Neuronal stem cell (in vitro differentiated cells): ENCODE results near the gene UQCC5.

Experiments
- DNase-seq: peaks from one replicate; pipeline ENCODE4 v3.0.0-alpha.2; 2013; ENCODE audit warnings: low spot score
- H2AFZ ChIP-seq: one replicate; pipeline ENCODE4 v1.6.1; 2013; ENCODE audit warnings: mild to moderate bottlenecking, low read length, inconsistent platforms
- H2AK5ac ChIP-seq: 2 replicates; pipeline ENCODE4 v1.6.1; 2013; ENCODE audit warnings: low read depth, mild to moderate bottlenecking, inconsistent platforms, low read length, moderate library complexity, mixed read lengths
- H2BK120ac ChIP-seq: 2 replicates; pipeline ENCODE4 v1.6.1; 2013; ENCODE audit warnings: low read depth, mild to moderate bottlenecking, inconsistent platforms, low read length, moderate library complexity, mixed read lengths
- H2BK12ac ChIP-seq: one replicate; pipeline ENCODE4 v1.6.1; 2013; ENCODE audit warnings: low read length, inconsistent platforms
- H2BK15ac ChIP-seq: 2 replicates; pipeline ENCODE4 v1.6.1; 2013; ENCODE audit warnings: mild to moderate bottlenecking, low read length, inconsistent platforms, mixed read lengths
- H2BK5ac ChIP-seq: one replicate; pipeline ENCODE4 v1.6.1; 2013; ENCODE audit warnings: inconsistent platforms, mild to moderate bottlenecking, low read length, moderate library complexity
- H3K14ac ChIP-seq: one replicate; pipeline ENCODE4 v1.6.1; 2013; ENCODE audit warnings: low read length, inconsistent platforms
- H3K18ac ChIP-seq: 2 replicates; pipeline ENCODE4 v1.6.1; 2013; ENCODE audit warnings: low read length, inconsistent platforms
- H3K23ac ChIP-seq: 2 replicates; pipeline ENCODE4 v1.6.1; 2013; ENCODE audit warnings: low read depth, mild to moderate bottlenecking, mixed read lengths, low read length, inconsistent platforms; ENCODE audit not compliant: poor library complexity
- H3K27ac ChIP-seq: replicated peaks from 3 replicates; pipeline ENCODE4 v1.5.1; 2013; ENCODE audit warnings: low read length, inconsistent platforms
- H3K27me3 ChIP-seq, 3 experiments: 2 replicates each; pipeline ENCODE4 v1.6.1; 2013; ENCODE audit warnings: low read length in 3 of 3, mild to moderate bottlenecking in 2 of 3, inconsistent platforms in 1 of 3, low read depth in 1 of 3, mixed read lengths in 1 of 3, moderate library complexity in 1 of 3; ENCODE audit not compliant: control insufficient read depth in 3 of 3, insufficient read depth in 3 of 3
- H3K36me3 ChIP-seq, 2 donors: replicated peaks in 1 of 2; 2 replicates each; pipeline ENCODE4 v1.6.1; 2013; ENCODE audit warnings: low read length in 2 of 2; ENCODE audit not compliant: control insufficient read depth in 2 of 2, insufficient read depth in 2 of 2
- H3K4ac ChIP-seq: 2 replicates; pipeline ENCODE4 v1.6.1; 2013; ENCODE audit warnings: inconsistent platforms, mild to moderate bottlenecking, low read length, moderate library complexity
- H3K4me1 ChIP-seq, 2 donors: 1 replicate in 1 of 2; 2 replicates in 1 of 2; pipeline ENCODE4 v1.6.1; 2013; ENCODE audit warnings: low read length in 2 of 2, low read depth in 1 of 2; ENCODE audit not compliant: control insufficient read depth in 2 of 2, insufficient read depth in 1 of 2
- H3K4me2 ChIP-seq: one replicate; pipeline ENCODE4 v1.6.1; 2013; ENCODE audit warnings: mild to moderate bottlenecking, low read length, inconsistent platforms; ENCODE audit not compliant: insufficient read depth, poor library complexity, severe bottlenecking
- H3K4me3 ChIP-seq, 2 donors: 2 replicates each; pipeline ENCODE4 v1.5.1; 2013; ENCODE audit warnings: low read length in 2 of 2, mild to moderate bottlenecking in 2 of 2, inconsistent platforms in 1 of 2, moderate library complexity in 1 of 2
- H3K79me1 ChIP-seq: one replicate; pipeline ENCODE4 v1.6.1; 2013; ENCODE audit warnings: low read depth, mild to moderate bottlenecking, inconsistent platforms, low read length, moderate library complexity
- H3K9ac ChIP-seq: one replicate; pipeline ENCODE4 v1.6.1; 2013; ENCODE audit warnings: mild to moderate bottlenecking, low read depth, low read length, inconsistent platforms; ENCODE audit not compliant: poor library complexity
- H3K9me3 ChIP-seq, 2 donors: replicated peaks in 1 of 2; 2 replicates each; pipeline versions ENCODE3 to v1.6.1; 2013; ENCODE audit warnings: low read length in 2 of 2, mild to moderate bottlenecking in 2 of 2, inconsistent platforms in 1 of 2, low read depth in 1 of 2, mixed read lengths in 1 of 2, moderate library complexity in 1 of 2; ENCODE audit not compliant: control insufficient read depth in 2 of 2, insufficient read depth in 1 of 2
- H4K8ac ChIP-seq: one replicate; pipeline ENCODE4 v1.6.1; 2013; ENCODE audit warnings: low read depth, mild to moderate bottlenecking, inconsistent platforms, low read length, moderate library complexity
- H4K91ac ChIP-seq: one replicate; pipeline ENCODE4 v1.6.1; 2013; ENCODE audit warnings: low read length, low read depth, mild to moderate bottlenecking, inconsistent platforms; ENCODE audit not compliant: poor library complexity
- WGBS, 2 donors: extraction: QIAGEN DNeasy Blood & Tissue Kit; methylation state at CpG; one replicate each; pipeline ENCODE4 v1.1.7; 2013; ENCODE audit warnings: missing lambda C conversion rate in 2 of 2, mixed read lengths in 1 of 2; ENCODE audit not compliant: insufficient read length in 2 of 2, insufficient replicate concordance in 1 of 2; ENCODE audit errors: extremely low coverage in 2 of 2; 5-methylcytosine and 5-hydroxymethylcytosine counted together

Gene UQCC5

GRCh38 chr3:52551118-52551517, 14.7 kb downstream of the UQCC5 start:
- Histone ChIP-seq H3K9ac (no peak overlapping the region), H3K14ac (no peak overlapping the region), H2BK5ac (no peak overlapping the region), H3K36me3 (peaks cover 26 to 95% of the 10 kb centered on the region in 2 donors), H3K4me2 (no peak overlapping the region), H3K23ac (no peak overlapping the region), H3K4me3 (no peak overlapping the region), H3K27ac (no peak overlapping the region), H4K8ac (no peak overlapping the region), H2AK5ac (no peak overlapping the region), H2BK120ac (no peak overlapping the region), H3K27me3 (no peaks in the 10 kb centered on the region), H2BK15ac (no peak overlapping the region), H3K79me1 (no peaks in the 10 kb centered on the region), H2BK12ac (no peak overlapping the region), H2AFZ (no peak overlapping the region), H3K4me1 (no peaks in the 10 kb centered on the region), H4K91ac (no peak overlapping the region), H3K9me3 (no peaks in the 10 kb centered on the region), H3K4ac (no peak overlapping the region), H3K18ac (no peak overlapping the region)
- DNase-seq, result no peak

- H3K4ac ChIP-seq, result no peak overlapping the region
- H2BK12ac ChIP-seq, result no peak overlapping the region
- H2BK5ac ChIP-seq, result no peak overlapping the region
- H3K9ac ChIP-seq, result no peak overlapping the region
- H3K36me3 ChIP-seq, result peaks cover 23 to 95% of the 10 kb centered on the region in 2 donors
- no peak overlapping the region for H2BK120ac ChIP-seq
- H4K91ac ChIP-seq, result no peak overlapping the region
- DNase-seq, result no peak
- H3K4me2 ChIP-seq, result no peak overlapping the region
- H4K8ac ChIP-seq, result no peak overlapping the region
- H2BK15ac ChIP-seq, result no peak overlapping the region
- no peaks in the 10 kb centered on the region for H3K9me3 ChIP-seq
- H3K27ac ChIP-seq, result no peak overlapping the region
- no peak overlapping the region for H3K18ac ChIP-seq
- no peaks in the 10 kb centered on the region for H3K27me3 ChIP-seq
- no peak overlapping the region for H3K14ac ChIP-seq
- H3K4me1 ChIP-seq, result no peaks in the 10 kb centered on the region
- H2AK5ac ChIP-seq, result no peak overlapping the region
- no peak overlapping the region for H2AFZ ChIP-seq
- no CpG with 5 or more reads among the region's 3 CpGs for WGBS, 2 donors
- no peak overlapping the region for H3K23ac ChIP-seq
- H3K79me1 ChIP-seq, result no peaks in the 10 kb centered on the region
- H3K4me3 ChIP-seq, result no peak overlapping the region
Observed at GRCh38 chr3:52552089-52552488, 15.7 kb downstream of the UQCC5 start.

- no peak overlapping the region for H2AFZ ChIP-seq
- no peaks in the 10 kb centered on the region for H3K4me1 ChIP-seq
- no peak overlapping the region for H4K8ac ChIP-seq
- H3K18ac ChIP-seq, result no peak overlapping the region
- no peak overlapping the region for H3K14ac ChIP-seq
- H2BK15ac ChIP-seq, result no peak overlapping the region
- no peak overlapping the region for H3K27ac ChIP-seq
- H3K79me1 ChIP-seq, result no peaks in the 10 kb centered on the region
- no peak overlapping the region for H2AK5ac ChIP-seq
- H3K27me3 ChIP-seq, result no peaks in the 10 kb centered on the region
- no peaks in the 10 kb centered on the region for H3K9me3 ChIP-seq
- WGBS, 2 donors, result no CpG with 5 or more reads among the region's 5 CpGs
- H3K36me3 ChIP-seq, result peaks cover 18 to 95% of the 10 kb centered on the region in 2 donors
- H3K23ac ChIP-seq, result no peak overlapping the region
- H2BK120ac ChIP-seq, result no peak overlapping the region
- no peak for DNase-seq
- no peak overlapping the region for H3K9ac ChIP-seq
- H3K4me3 ChIP-seq, result no peak overlapping the region
- H2BK12ac ChIP-seq, result no peak overlapping the region
- H4K91ac ChIP-seq, result no peak overlapping the region
- no peak overlapping the region for H3K4ac ChIP-seq
- no peak overlapping the region for H2BK5ac ChIP-seq
- no peak overlapping the region for H3K4me2 ChIP-seq
Observed at GRCh38 chr3:52554026-52554755, 17.8 kb downstream of the UQCC5 start.

- H3K4me3 ChIP-seq, result no peak overlapping the region
- no peak for DNase-seq
- H2BK5ac ChIP-seq, result no peak overlapping the region
- no peak overlapping the region for H3K9ac ChIP-seq
- H3K23ac ChIP-seq, result no peak overlapping the region
- H2BK15ac ChIP-seq, result no peak overlapping the region
- no peak overlapping the region for H3K18ac ChIP-seq
- H4K91ac ChIP-seq, result no peak overlapping the region
- no peak overlapping the region for H4K8ac ChIP-seq
- no peak overlapping the region for H2BK12ac ChIP-seq
- H3K27me3 ChIP-seq, result no peaks in the 10 kb centered on the region
- H2BK120ac ChIP-seq, result no peak overlapping the region
- H3K9me3 ChIP-seq, result no peaks in the 10 kb centered on the region
- no peak overlapping the region for H3K27ac ChIP-seq
- no CpG with 5 or more reads among the region's 1 CpG for WGBS, 2 donors
- H3K36me3 ChIP-seq, result peaks cover 21 to 95% of the 10 kb centered on the region in 2 donors
- H3K4me2 ChIP-seq, result no peak overlapping the region
- no peak overlapping the region for H2AFZ ChIP-seq
- H3K14ac ChIP-seq, result no peak overlapping the region
- no peak overlapping the region for H3K4ac ChIP-seq
- no peaks in the 10 kb centered on the region for H3K4me1 ChIP-seq
- no peaks in the 10 kb centered on the region for H3K79me1 ChIP-seq
- H2AK5ac ChIP-seq, result no peak overlapping the region
Observed at GRCh38 chr3:52555056-52555455, 18.7 kb downstream of the UQCC5 start.
